AG09309 (cell line): ENCODE results near the gene SFMBT2.

Experiments
- DNase-seq: peaks from one replicate; pipeline ENCODE4 v3.0.0-alpha.2; 2010; ENCODE audit warnings: low read depth
- H3K4me3 ChIP-seq: 2 replicates; pipeline ENCODE4 v1.5.1; 2011; ENCODE audit warnings: mild to moderate bottlenecking, low read depth, low read length, moderate library complexity; ENCODE audit not compliant: control insufficient read depth
- CTCF ChIP-seq: IDR thresholded peaks from 2 replicates; pipeline ENCODE4 v1.5.1; 2011; ENCODE audit warnings: mild to moderate bottlenecking, low read depth, low read length, inconsistent platforms; ENCODE audit not compliant: insufficient read depth, control insufficient read depth; ENCODE audit errors: missing control alignments

The SFMBT2 gene

GRCh38 chr10:7337431-7338171 is 73.2 kb downstream of the SFMBT2 start:
- no peak overlapping the region for H3K4me3 ChIP-seq
- DNase-seq, result no peak
- TF ChIP-seq CTCF, result no peak

GRCh38 chr10:7335977-7336376 is 74.9 kb downstream of the SFMBT2 start:
- no peak overlapping the region for H3K4me3 ChIP-seq
- no peak for TF ChIP-seq CTCF
- no peak for DNase-seq

GRCh38 chr10:7334642-7334964 is 76.2 kb downstream of the SFMBT2 start:
- no peak for TF ChIP-seq CTCF
- H3K4me3 ChIP-seq, result no peak overlapping the region
- no peak for DNase-seq

- no peak for DNase-seq
- no peak for TF ChIP-seq CTCF
- H3K4me3 ChIP-seq, result no peak overlapping the region
Observed at GRCh38 chr10:7333961-7334641, 76.7 kb downstream of the SFMBT2 start.

GRCh38 chr10:7329219-7329618 is 81.6 kb downstream of the SFMBT2 start:
- TF ChIP-seq CTCF, result no peak
- H3K4me3 ChIP-seq, result no peak overlapping the region
- no peak for DNase-seq

GRCh38 chr10:7327885-7328284 is 82.9 kb downstream of the SFMBT2 start:
- H3K4me3 ChIP-seq, result no peak overlapping the region
- no peak for TF ChIP-seq CTCF
- DNase-seq, result no peak
